Daoy (cell line): ENCODE results near the gene GRB7. TPM values are rescaled to one million over a fixed set of nuclear protein-coding genes. Genes with fewer than 3 reads are reported as not detected.

ENCODE experiments used
- total RNA-seq: library from RNA; depleted of rRNA; stranded (reverse); fragments of >200 nt; shearing (Covaris generic); gene quantifications from 2 replicates; pipeline ENCODE4 v1.2.3, GENCODE V29; 2014; rRNA removed

GRB7 gene
- total RNA-seq, 1 experiment from 2014 or later, result 0.11 TPM

Other genes starting within 250 kb of the GRB7 start
- not detected in 2 replicates for gene NEUROD2, start 130.0 kb upstream of the GRB7 start, total RNA-seq
- gene PPP1R1B, start 111.0 kb upstream of the GRB7 start, total RNA-seq, result not detected in 2 replicates
- gene STARD3, start 100.8 kb upstream of the GRB7 start, total RNA-seq, result 10.5 and 27.0 TPM in 2 replicates
- not detected in 2 replicates for gene TCAP, start 72.6 kb upstream of the GRB7 start, total RNA-seq
- gene PNMT, start 69.5 kb upstream of the GRB7 start, total RNA-seq, result 0.18 TPM in 1 of 2 replicates, not detected in the other
- gene PGAP3, start 49.9 kb upstream of the GRB7 start, total RNA-seq, result 5.1 and 10.0 TPM in 2 replicates
- 6.8 and 13.2 TPM in 2 replicates for gene ERBB2, start 37.9 kb upstream of the GRB7 start, total RNA-seq
- gene MIEN1, start 7.4 kb upstream of the GRB7 start, total RNA-seq, result 35.8 and 41.9 TPM in 2 replicates
- gene IKZF3, start 126.4 kb downstream of the GRB7 start, total RNA-seq, result 0.30 and 0.74 TPM in 2 replicates
- not detected in 2 replicates for gene ZPBP2, start 130.3 kb downstream of the GRB7 start, total RNA-seq
- 0.57 and 2.5 TPM in 2 replicates for gene GSDMB, start 180.7 kb downstream of the GRB7 start, total RNA-seq
- gene ORMDL3, start 189.7 kb downstream of the GRB7 start, total RNA-seq, result 23.3 and 27.1 TPM in 2 replicates
- gene LRRC3C, start 189.8 kb downstream of the GRB7 start, total RNA-seq, result not detected in 2 replicates
- gene GSDMA, start 225.1 kb downstream of the GRB7 start, total RNA-seq, result not detected in 2 replicates
- 146 and 185 TPM in 2 replicates for gene PSMD3, start 242.9 kb downstream of the GRB7 start, total RNA-seq